GM10248 (cell line): ENCODE results near the gene DRD4.
"Not testable (repeated sequence)": the region's sequence is repeated elsewhere in the genome, so short reads cannot be mapped to it uniquely, and the experiment has no call there.

Experiments used
- CTCF ChIA-PET: fragments of 300-600 bp; sonication (Branson Sonifier 250); formaldehyde crosslinking; extraction: SDS; loops from one replicate; lab custom pipeline; 2021; ENCODE audit warnings: antibody characterized with exemption; lab: Yijun Ruan, JAX
- POLR2A ChIA-PET: fragments of 350-650 bp; sonication (Branson Sonifier 250); formaldehyde crosslinking; extraction: SDS; loops from one replicate; lab custom pipeline; 2020; ENCODE audit warnings: antibody characterized with exemption; lab: Yijun Ruan, JAX
- DNase-seq: peaks from one replicate; pipeline ENCODE4 v3.0.0; 2012; ENCODE audit errors: extremely low spot score
- CTCF ChIP-seq: IDR thresholded peaks from 2 replicates; pipeline ENCODE4 v1.5.1; 2012; ENCODE audit warnings: mild to moderate bottlenecking, low read depth; ENCODE audit errors: extremely low read depth, missing control alignments, control extremely low read depth

Gene DRD4

GRCh38 chr11:641806-642370 is 4.8 kb downstream of the DRD4 start:
- DNase-seq, result no peak
- ChIA-PET CTCF (interaction anchor here (1.6 kb wide), 1 partner anchor 87 kb away, joined by 5 read pairs; no protein-coding TSS in a partner anchor), POLR2A (no interaction called here)
- no peak for TF ChIP-seq CTCF

GRCh38 chr11:643366-643765 is 6.3 kb downstream of the DRD4 start:
- POLR2A ChIA-PET, result no interaction called here
- CTCF ChIA-PET, result no interaction called here
- DNase-seq, result no peak
- no peak for TF ChIP-seq CTCF

DNA sequence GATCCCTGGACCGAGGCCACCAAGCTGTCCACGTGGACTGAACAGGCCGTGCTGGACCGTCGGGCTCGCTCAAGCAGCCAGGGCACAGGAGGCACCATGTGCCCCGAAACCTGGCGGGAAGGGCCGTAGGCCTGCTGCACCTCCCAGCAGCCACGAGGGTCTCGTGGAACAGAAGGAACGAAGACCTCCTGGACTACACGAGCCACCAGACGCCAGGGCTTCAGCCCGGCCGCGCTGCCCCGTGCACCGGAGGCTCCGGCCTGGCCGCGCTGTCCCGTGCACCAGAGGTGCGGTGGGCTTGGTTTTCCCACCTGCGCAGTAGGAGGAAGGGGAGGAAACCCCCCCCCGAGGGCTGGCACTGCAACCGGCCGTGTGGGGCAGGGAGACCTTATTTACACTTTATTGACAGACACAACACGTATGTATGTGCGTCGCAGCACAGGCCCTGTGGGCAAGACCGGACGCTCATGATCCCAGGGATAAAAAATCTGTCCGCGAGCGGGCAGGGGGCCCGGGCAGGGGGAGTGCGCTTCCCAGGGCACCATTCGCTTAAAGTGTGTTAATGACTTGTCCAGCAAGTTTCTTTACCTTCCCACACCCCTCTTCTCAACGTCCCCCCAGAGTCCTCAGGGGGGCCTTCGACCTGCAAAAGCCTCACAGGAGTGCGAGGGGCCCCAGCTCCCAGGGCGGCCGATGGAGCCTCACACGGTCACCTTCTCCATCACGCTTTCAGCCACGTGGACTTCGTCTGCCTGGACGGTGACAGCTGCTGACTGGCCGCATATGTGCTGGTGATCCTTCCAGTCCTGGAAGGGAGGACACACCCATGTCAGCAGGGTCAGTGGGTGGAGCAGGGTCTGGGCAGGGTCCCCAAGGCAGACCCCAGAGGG is 7.0 kb downstream of the DRD4 start:
- DNase-seq, result no peak
- TF ChIP-seq CTCF, result no peak
- ChIA-PET POLR2A (no interaction called here), CTCF (no interaction called here)

- no peak for DNase-seq
- TF ChIP-seq CTCF, result no peak
- CTCF ChIA-PET, result interaction anchor here (1.6 kb wide), 1 partner anchor 16 kb away, joined by 3 read pairs; no protein-coding TSS in a partner anchor
- POLR2A ChIA-PET, result no interaction called here
Measured at GRCh38 chr11:645536-645935, 8.5 kb downstream of the DRD4 start.

- ChIA-PET POLR2A (no interaction called here), CTCF (interaction anchor here (1.6 kb wide), 1 partner anchor 16 kb away, joined by 3 read pairs; no protein-coding TSS in a partner anchor)
- DNase-seq, result no peak
- TF ChIP-seq CTCF, result no peak
Measured at GRCh38 chr11:646214-646613, 9.1 kb downstream of the DRD4 start.

GRCh38 chr11:647672-648158 is 10.6 kb downstream of the DRD4 start:
- POLR2A ChIA-PET, DNase-seq: not testable (repeated sequence)
- CTCF ChIA-PET, result interaction anchor here (1.6 kb wide), 1 partner anchor 13 kb away, joined by 3 read pairs; no protein-coding TSS in a partner anchor
